B cell (primary cell): ENCODE measurements around the gene UROS. TPM values are rescaled to one million over a fixed set of nuclear protein-coding genes. Genes with fewer than 3 reads are reported as not detected.

Source experiments
- ATAC-seq: fragments of 200-7000 bp; cut with Tn5 transposase; one replicate; pipeline ENCODE4 v1.10.0; 2021; ENCODE audit warnings: low read depth, mild to moderate bottlenecking, moderate number of reproducible peaks, moderate library complexity
- CTCF ChIA-PET: fragments of 350-600 bp; sonication (Branson Sonifier 250); formaldehyde crosslinking; loops from one replicate; lab custom pipeline; 2021; ENCODE audit warnings: antibody characterized with exemption, inconsistent platforms; lab: Charles Lee
- POLR2A ChIA-PET: fragments of 350-600 bp; sonication (Branson Sonifier 250); formaldehyde crosslinking; loops from one replicate; lab custom pipeline; 2021; ENCODE audit warnings: antibody characterized with exemption; lab: Charles Lee
- DNase-seq: peaks from one replicate; pipeline ENCODE4 v3.0.0; 2013
- H2AFZ ChIP-seq: 2 replicates; pipeline ENCODE4 v1.6.1; 2012; ENCODE audit warnings: mild to moderate bottlenecking, low read depth, low read length; ENCODE audit not compliant: insufficient read depth, poor library complexity, severe bottlenecking
- H3K27ac ChIP-seq, 2 donors: 1 replicate in 1 of 2; 2 replicates in 1 of 2; pipeline ENCODE4 v1.5.1; 2012 to 2013; ENCODE audit warnings: low read length in 2 of 2, mild to moderate bottlenecking in 2 of 2, moderate library complexity in 1 of 2
- H3K27me3 ChIP-seq, 4 experiments: fragments of 200-600 bp in 1 of 4; sonication (generic) in 1 of 4; replicated peaks in 1 of 4; 1 replicate in 2 of 4; 2 replicates in 2 of 4; pipeline versions ENCODE4 v1.6.1 to v1.7.0; 2013 to 2016; ENCODE audit warnings: low read length in 3 of 4, mild to moderate bottlenecking in 2 of 4, mixed read lengths in 1 of 4, moderate library complexity in 1 of 4; ENCODE audit not compliant: insufficient read depth in 4 of 4, control insufficient read depth in 3 of 4; ENCODE audit errors: control extremely low read depth in 1 of 4
- H3K36me3 ChIP-seq, 2 experiments: replicated peaks in 1 of 2; 1 replicate in 1 of 2; 2 replicates in 1 of 2; pipeline versions ENCODE4 v1.6.1 to v1.7.1; 2013; ENCODE audit warnings: low read length in 1 of 2; ENCODE audit not compliant: insufficient read depth in 2 of 2, control insufficient read depth in 1 of 2; ENCODE audit errors: control extremely low read depth in 1 of 2, extremely low read depth in 1 of 2
- H3K4me1 ChIP-seq, 2 donors: fragments of 200-600 bp in 1 of 2; sonication (generic) in 1 of 2; 1 replicate in 1 of 2; 2 replicates in 1 of 2; pipeline versions ENCODE4 v1.5.1 to v1.6.1; 2013 to 2017; ENCODE audit warnings: low read length in 2 of 2; ENCODE audit not compliant: control insufficient read depth in 2 of 2, insufficient read depth in 2 of 2
- H3K4me2 ChIP-seq: replicated peaks from 2 replicates; pipeline ENCODE3; 2012; ENCODE audit warnings: mild to moderate bottlenecking, low read depth, low read length; ENCODE audit not compliant: poor library complexity, severe bottlenecking
- H3K4me3 ChIP-seq, 5 experiments: fragments of 200-600 bp in 1 of 5; sonication (generic) in 1 of 5; 1 replicate in 3 of 5; 2 replicates in 2 of 5; pipeline versions ENCODE4 v1.5.1 to v1.7.0; 2011 to 2016; ENCODE audit warnings: low read length in 4 of 5, mild to moderate bottlenecking in 4 of 5, low read depth in 2 of 5, control low read depth in 1 of 5, moderate library complexity in 1 of 5; ENCODE audit not compliant: insufficient read depth in 1 of 5; ENCODE audit errors: control extremely low read depth in 1 of 5, extremely low read depth in 1 of 5
- H3K79me2 ChIP-seq: fragments of 200-600 bp; sonication (generic); one replicate; pipeline ENCODE4 v1.6.0; 2016; ENCODE audit warnings: low read length; ENCODE audit not compliant: control insufficient read depth, insufficient read depth
- H3K9ac ChIP-seq: fragments of 200-600 bp; sonication (generic); 2 replicates; pipeline ENCODE4 v1.6.1; 2017; ENCODE audit warnings: mild to moderate bottlenecking, low read length, moderate library complexity
- H3K9me3 ChIP-seq, 3 donors: one replicate each; pipeline versions ENCODE4 v1.6.1 to v1.7.1; 2013; ENCODE audit warnings: low read length in 2 of 3; ENCODE audit not compliant: control insufficient read depth in 2 of 3, insufficient read depth in 1 of 3; ENCODE audit errors: control extremely low read depth in 1 of 3
- H4K20me1 ChIP-seq: 2 replicates; pipeline ENCODE4 v1.6.0; 2012; ENCODE audit warnings: mild to moderate bottlenecking, low read length; ENCODE audit not compliant: insufficient read depth, control insufficient read depth, poor library complexity, severe bottlenecking
- H3K27ac Mint-ChIP-seq: one replicate; pipeline ENCODE4 v1.8.0; 2021; ENCODE audit warnings: mixed read lengths
- H3K27me3 Mint-ChIP-seq: one replicate; pipeline ENCODE4 v1.8.0; 2021; ENCODE audit warnings: mixed read lengths
- H3K4me1 Mint-ChIP-seq: one replicate; pipeline ENCODE4 v1.8.0; 2021; ENCODE audit warnings: mixed read lengths
- H3K4me3 Mint-ChIP-seq: one replicate; pipeline ENCODE4 v1.8.0; 2021; ENCODE audit warnings: mixed read lengths
- H3K9me3 Mint-ChIP-seq: one replicate; pipeline ENCODE4 v1.8.0; 2022; ENCODE audit warnings: mixed read lengths; ENCODE audit not compliant: insufficient read depth
- CTCF ChIP-seq: fragments of 200-600 bp; IDR thresholded peaks from one replicate; pipeline ENCODE4 v1.8.0; 2022; ENCODE audit warnings: antibody characterized with exemption, mild to moderate bottlenecking
- EZH2 ChIP-seq: IDR thresholded peaks from 2 replicates; pipeline ENCODE4 v1.6.1; 2012; ENCODE audit warnings: borderline replicate concordance, low read depth, mild to moderate bottlenecking, moderate library complexity, low read length; ENCODE audit not compliant: insufficient read depth, poor library complexity, severe bottlenecking
- WGBS: methylation state at CpG from one replicate; pipeline ENCODE4 v1.1.5; 2013; ENCODE audit warnings: missing lambda C conversion rate; ENCODE audit not compliant: insufficient coverage; 5-methylcytosine and 5-hydroxymethylcytosine counted together
- intact Hi-C: fragments of 100-400 bp; cut with micrococcal nuclease; formaldehyde crosslinking; loops from one replicate; pipeline ENCODE4 v1.10.0; 2022
- polyA plus RNA-seq: library from polyadenylated mRNA; depleted of rRNA; stranded (reverse); fragments of >200 nt; gene quantifications from 2 replicates; pipeline ENCODE4 v1.2.3, GENCODE V29; 2012
- total RNA-seq, 2 donors: library from RNA; stranded (reverse); fragments of 120-200 nt in 1 of 2; gene quantifications; 1 replicate in 1 of 2; 2 replicates in 1 of 2; pipeline versions ENCODE4 v1.2.3 to v1.2.4, GENCODE V29; 2013 to 2022

The UROS gene
- total and polyA plus RNA-seq, 2 donors (not counting 1 experiment from before 2014, with no cell fraction given): 28.3 to 37.1 TPM

GRCh38 chr10:125762692-125763648 lies 60.1 kb downstream of the UROS start:
- Histone ChIP-seq H3K36me3 (peaks cover 16 to 72% of the 10 kb centered on the region in 2 experiments), H3K4me2 (no peak overlapping the region), H3K79me2 (no peaks in the 10 kb centered on the region), H4K20me1 (no peaks in the 10 kb centered on the region), H3K27me3 (no peaks in the 10 kb centered on the region), H3K9ac (no peak overlapping the region), H2AFZ (no peak overlapping the region), H3K27ac (no peak overlapping the region), H3K4me3 (no peak overlapping the region), H3K9me3 (no peaks in the 10 kb centered on the region), H3K4me1 (no peaks in the 10 kb centered on the region)
- intact Hi-C loops: no loop called here
- TF ChIP-seq EZH2: no peak
- no peak for TF ChIP-seq CTCF
- CTCF ChIA-PET: no interaction called here
- POLR2A ChIA-PET: no interaction called here
- Mint-ChIP-seq H3K27me3 (no peaks in the 10 kb centered on the region), H3K27ac (no peak overlapping the region), H3K4me1 (no peaks in the 10 kb centered on the region), H3K9me3 (no peaks in the 10 kb centered on the region), H3K4me3 (no peak overlapping the region)
- WGBS: 98% methylated on average over 15 of the region's 24 CpGs
- ATAC-seq (no peak), DNase-seq (no peak)

DNA sequence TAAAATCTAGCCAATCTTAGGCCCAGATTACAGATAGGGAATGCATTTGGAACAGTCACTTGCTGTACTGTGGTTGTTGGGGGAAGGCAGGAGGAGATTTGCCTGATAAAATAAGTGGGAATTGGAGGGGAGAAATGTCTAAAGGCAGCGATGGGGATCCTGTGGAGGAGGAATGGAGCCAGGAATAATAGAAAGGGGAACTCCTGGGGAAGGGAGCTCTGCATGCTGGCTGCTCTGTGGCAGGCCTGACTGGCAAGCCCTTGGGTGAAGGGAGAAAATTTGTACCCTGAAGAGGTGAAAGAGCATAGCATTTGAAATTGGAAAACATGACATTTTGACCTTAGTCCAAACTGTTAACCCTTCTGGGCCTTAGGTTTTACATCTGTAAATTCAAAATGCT lies 61.1 kb downstream of the UROS start:
- no peak overlapping the region for H3K27ac ChIP-seq
- no peak for ATAC-seq
- 82% methylated on average over 1 of the region's 1 CpG for WGBS
- peaks cover 16 to 74% of the 10 kb centered on the region in 2 experiments for H3K36me3 ChIP-seq
- H3K4me1 Mint-ChIP-seq: no peaks in the 10 kb centered on the region
- TF ChIP-seq CTCF: no peak
- H3K27me3 Mint-ChIP-seq: no peaks in the 10 kb centered on the region
- no peak overlapping the region for H2AFZ ChIP-seq
- H4K20me1 ChIP-seq: no peaks in the 10 kb centered on the region
- H3K4me1 ChIP-seq: no peaks in the 10 kb centered on the region
- POLR2A ChIA-PET: no interaction called here
- no peak overlapping the region for H3K4me3 Mint-ChIP-seq
- no peaks in the 10 kb centered on the region for H3K79me2 ChIP-seq
- CTCF ChIA-PET: no interaction called here
- no peak for DNase-seq
- no peaks in the 10 kb centered on the region for H3K9me3 Mint-ChIP-seq
- H3K27ac Mint-ChIP-seq: no peak overlapping the region
- no peak overlapping the region for H3K9ac ChIP-seq
- H3K4me3 ChIP-seq: no peak overlapping the region
- intact Hi-C loops: no loop called here
- no peak overlapping the region for H3K4me2 ChIP-seq
- H3K27me3 ChIP-seq: no peaks in the 10 kb centered on the region
- H3K9me3 ChIP-seq: no peaks in the 10 kb centered on the region
